Sigmoid colon (tissue), 4 donors: ENCODE data around the gene DNAJC12.

Source experiments
- EP300 ChIP-seq, 4 donors: sonication (generic); formaldehyde crosslinking; IDR thresholded peaks; one replicate each; pipeline ENCODE4 v1.6.1; 2017; ENCODE audit warnings: antibody characterized with exemption in 4 of 4
- TF ChIP-seq, protein P1 (sequence below), 4 experiments: fragments of 450-650 bp in 3 of 4; fragments of 200-600 bp in 1 of 4; IDR thresholded peaks; one replicate each; pipeline ENCODE4 v1.5.1; 2016 to 2019; ENCODE audit warnings: antibody characterized with exemption in 4 of 4, mild to moderate bottlenecking in 3 of 4, moderate library complexity in 2 of 4

DNA sequence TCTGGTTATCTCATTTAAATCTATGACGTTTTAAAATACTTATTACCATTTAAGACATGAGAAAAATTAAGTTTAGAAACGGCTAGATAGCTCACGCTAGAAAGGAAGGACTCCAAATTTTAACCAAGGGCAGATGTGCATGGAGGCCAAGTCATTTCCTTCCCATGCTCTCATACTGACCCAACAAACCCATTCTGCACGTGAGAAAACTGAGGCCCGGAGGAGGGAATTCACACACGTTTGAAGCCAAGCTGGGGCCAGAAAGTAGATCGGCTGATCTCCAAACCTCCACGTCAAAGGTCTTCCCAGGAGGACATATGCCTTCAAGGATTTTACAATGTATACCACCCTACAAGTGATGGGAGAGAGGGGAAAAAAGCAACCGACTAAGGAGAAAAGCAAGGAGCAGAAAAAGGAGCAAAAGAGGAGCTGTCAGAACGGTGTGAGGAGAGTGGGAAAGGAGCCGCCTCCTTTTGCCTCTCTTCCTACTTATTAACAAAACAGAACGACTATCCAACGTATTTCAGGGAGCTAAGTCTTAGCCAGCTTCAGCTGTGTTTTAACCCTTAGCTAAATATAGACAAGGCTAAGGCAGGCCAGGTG lies 45.8 kb upstream of the DNAJC12 start:
- TF ChIP-seq, protein P1, sequence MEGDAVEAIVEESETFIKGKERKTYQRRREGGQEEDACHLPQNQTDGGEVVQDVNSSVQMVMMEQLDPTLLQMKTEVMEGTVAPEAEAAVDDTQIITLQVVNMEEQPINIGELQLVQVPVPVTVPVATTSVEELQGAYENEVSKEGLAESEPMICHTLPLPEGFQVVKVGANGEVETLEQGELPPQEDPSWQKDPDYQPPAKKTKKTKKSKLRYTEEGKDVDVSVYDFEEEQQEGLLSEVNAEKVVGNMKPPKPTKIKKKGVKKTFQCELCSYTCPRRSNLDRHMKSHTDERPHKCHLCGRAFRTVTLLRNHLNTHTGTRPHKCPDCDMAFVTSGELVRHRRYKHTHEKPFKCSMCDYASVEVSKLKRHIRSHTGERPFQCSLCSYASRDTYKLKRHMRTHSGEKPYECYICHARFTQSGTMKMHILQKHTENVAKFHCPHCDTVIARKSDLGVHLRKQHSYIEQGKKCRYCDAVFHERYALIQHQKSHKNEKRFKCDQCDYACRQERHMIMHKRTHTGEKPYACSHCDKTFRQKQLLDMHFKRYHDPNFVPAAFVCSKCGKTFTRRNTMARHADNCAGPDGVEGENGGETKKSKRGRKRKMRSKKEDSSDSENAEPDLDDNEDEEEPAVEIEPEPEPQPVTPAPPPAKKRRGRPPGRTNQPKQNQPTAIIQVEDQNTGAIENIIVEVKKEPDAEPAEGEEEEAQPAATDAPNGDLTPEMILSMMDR (IDR thresholded peaks at IDR 0.05): no peak
- no peak for TF ChIP-seq EP300 (IDR thresholded peaks at IDR 0.05)
